Brain microvascular endothelial cell (primary cell): Measurements from ENCODE around the gene HNF4A.

Experiments used
- DNase-seq: peaks from one replicate; pipeline ENCODE4 v3.0.0-alpha.2; 2020
- H3K27ac ChIP-seq: fragments of 250-450 bp; sonication (Bioruptor Pico); 2 replicates; pipeline ENCODE4 v1.5.1; 2020; ENCODE audit warnings: mild to moderate bottlenecking, moderate library complexity
- H3K27me3 ChIP-seq: fragments of 250-450 bp; sonication (Bioruptor Pico); replicated peaks from 2 replicates; pipeline ENCODE4 v1.5.1; 2020; ENCODE audit warnings: mild to moderate bottlenecking
- H3K36me3 ChIP-seq: fragments of 250-450 bp; sonication (Bioruptor Pico); replicated peaks from 2 replicates; pipeline ENCODE4 v1.5.1; 2020; ENCODE audit warnings: mild to moderate bottlenecking
- H3K4me3 ChIP-seq: 2 replicates; pipeline ENCODE4 v1.5.1; 2011; ENCODE audit warnings: low read depth, mild to moderate bottlenecking, control low read depth, low read length, moderate library complexity
- CTCF ChIP-seq: IDR thresholded peaks from 2 replicates; pipeline ENCODE4 v1.5.1; 2011; ENCODE audit warnings: low read depth, mild to moderate bottlenecking, moderate library complexity, low read length, control low read depth, inconsistent platforms; ENCODE audit errors: missing control alignments
- in situ Hi-C: cut with HindIII; loops from 2 replicates; pipeline ENCODE4 v1.10.0; 2017; ENCODE audit warnings: low sequenced_read_pairs, low pct_ligation_motif_present

HNF4A gene

GRCh38 chr20:44360221-44360620 lies 4.7 kb downstream of the HNF4A start:
- Histone ChIP-seq H3K27me3 (no peaks in the 10 kb centered on the region), H3K36me3 (no peaks in the 10 kb centered on the region), H3K4me3 (no peak overlapping the region), H3K27ac (no peak overlapping the region)
- in situ Hi-C loops = no loop called here
- no peak for DNase-seq
- TF ChIP-seq CTCF = no peak

- in situ Hi-C loops = no loop called here
- no peak overlapping the region for H3K27ac ChIP-seq
- no peak overlapping the region for H3K4me3 ChIP-seq
- DNase-seq = no peak
- no peak for TF ChIP-seq CTCF
- H3K27me3 ChIP-seq = no peaks in the 10 kb centered on the region
- no peaks in the 10 kb centered on the region for H3K36me3 ChIP-seq
Observed at GRCh38 chr20:44361021-44361420, 5.5 kb downstream of the HNF4A start.

- Histone ChIP-seq H3K27me3 (no peaks in the 10 kb centered on the region), H3K27ac (no peak overlapping the region), H3K36me3 (no peaks in the 10 kb centered on the region), H3K4me3 (no peak overlapping the region)
- DNase-seq = no peak
- no peak for TF ChIP-seq CTCF
- in situ Hi-C loops = no loop called here
Observed at GRCh38 chr20:44362466-44362940, 7.0 kb downstream of the HNF4A start.

- in situ Hi-C loops = no loop called here
- H3K27ac ChIP-seq = no peak overlapping the region
- no peak for TF ChIP-seq CTCF
- H3K27me3 ChIP-seq = no peaks in the 10 kb centered on the region
- H3K36me3 ChIP-seq = no peaks in the 10 kb centered on the region
- DNase-seq = no peak
- no peak overlapping the region for H3K4me3 ChIP-seq
Observed at GRCh38 chr20:44364068-44364467, 8.6 kb downstream of the HNF4A start.

GRCh38 chr20:44364780-44365179 lies 9.3 kb downstream of the HNF4A start:
- no peak overlapping the region for H3K27ac ChIP-seq
- in situ Hi-C loops = no loop called here
- no peaks in the 10 kb centered on the region for H3K36me3 ChIP-seq
- DNase-seq = no peak
- H3K4me3 ChIP-seq = no peak overlapping the region
- no peaks in the 10 kb centered on the region for H3K27me3 ChIP-seq
- TF ChIP-seq CTCF = no peak

- no peak for TF ChIP-seq CTCF
- in situ Hi-C loops = no loop called here
- no peak for DNase-seq
- Histone ChIP-seq H3K27ac (no peak overlapping the region), H3K4me3 (no peak overlapping the region), H3K27me3 (no peaks in the 10 kb centered on the region), H3K36me3 (no peaks in the 10 kb centered on the region)
Observed at GRCh38 chr20:44367746-44368145, 12.2 kb downstream of the HNF4A start.
